ENCODE results near the gene RAF1.

RAF1 gene

DNA sequence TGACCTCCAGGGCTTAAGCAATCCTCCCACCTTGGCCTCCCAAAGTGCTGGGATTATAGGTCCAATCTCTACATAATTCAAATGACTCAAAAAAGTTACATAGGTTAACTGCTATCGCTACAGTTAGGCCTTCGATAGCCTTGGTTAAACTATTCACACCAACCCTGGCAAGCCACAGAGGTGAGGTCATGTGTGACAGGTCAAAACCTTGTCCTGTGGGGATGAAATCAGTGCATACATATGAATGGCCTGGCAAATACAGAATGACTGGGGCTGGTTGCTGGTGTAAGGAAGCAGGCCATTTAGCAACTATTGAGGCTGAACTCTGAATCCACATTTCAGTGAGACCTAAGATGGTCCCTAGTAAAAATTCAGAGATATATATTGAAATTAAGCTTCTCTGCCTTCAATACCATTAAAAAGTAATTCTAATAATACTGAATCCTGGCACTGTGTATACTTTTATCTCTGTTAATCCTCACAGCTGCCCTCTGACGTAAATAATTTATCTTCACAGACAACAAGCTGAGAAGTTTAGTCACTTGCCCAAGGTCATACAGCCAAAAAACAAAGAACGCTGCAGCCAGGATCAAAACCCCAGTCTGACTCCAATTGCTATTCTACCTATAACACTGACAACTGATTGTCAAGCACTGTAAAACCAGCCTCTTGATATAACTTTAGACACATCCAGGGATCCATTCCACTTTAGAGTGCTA lies 71.8 kb downstream of the RAF1 start:
- DNase-seq (ENCODE audit: low read depth in 2 of 2) = no peak

DNA sequence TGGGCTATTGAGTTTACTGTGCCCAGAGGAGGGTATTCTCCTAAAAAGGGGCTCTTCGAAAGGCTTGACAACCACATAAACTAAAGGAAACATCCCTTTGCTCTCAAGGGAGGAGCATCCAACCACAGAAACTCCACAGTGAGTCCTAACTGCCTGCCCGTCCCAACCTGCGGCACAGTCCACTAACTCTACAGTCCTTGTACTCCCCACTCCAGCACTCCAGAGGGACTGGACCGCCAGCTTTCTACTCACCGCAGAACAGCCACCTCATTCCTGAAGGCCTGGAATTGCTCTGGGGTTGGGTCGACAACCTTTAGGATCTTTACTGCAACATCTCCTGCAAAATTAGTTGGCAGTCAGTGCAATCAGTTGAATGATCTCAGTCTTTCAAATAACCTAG lies 72.5 kb downstream of the RAF1 start:
- no peak for DNase-seq (ENCODE audit: low read depth in 2 of 2)

DNA sequence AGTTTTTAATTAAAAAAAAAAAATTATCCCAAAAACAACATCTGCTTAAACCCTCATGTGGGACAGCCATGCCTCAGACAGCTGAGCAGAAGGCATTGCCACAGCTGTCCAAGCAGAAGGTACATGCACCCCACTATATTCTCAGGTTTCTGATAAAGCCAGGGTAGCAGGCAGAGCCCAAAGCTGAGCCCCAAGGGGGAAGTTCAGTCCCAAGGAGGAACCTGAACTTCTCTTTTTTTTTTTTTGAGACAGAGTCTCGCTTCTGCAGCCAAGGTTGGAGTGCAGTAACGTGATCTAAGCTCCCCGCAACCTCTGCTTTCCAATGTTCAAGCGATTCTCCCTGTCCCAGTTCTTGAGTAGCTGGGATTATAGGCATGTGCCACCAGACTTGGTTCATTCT lies 73.8 kb downstream of the RAF1 start:
- DNase-seq (ENCODE audit: low read depth in 2 of 2) = no peak

DNA sequence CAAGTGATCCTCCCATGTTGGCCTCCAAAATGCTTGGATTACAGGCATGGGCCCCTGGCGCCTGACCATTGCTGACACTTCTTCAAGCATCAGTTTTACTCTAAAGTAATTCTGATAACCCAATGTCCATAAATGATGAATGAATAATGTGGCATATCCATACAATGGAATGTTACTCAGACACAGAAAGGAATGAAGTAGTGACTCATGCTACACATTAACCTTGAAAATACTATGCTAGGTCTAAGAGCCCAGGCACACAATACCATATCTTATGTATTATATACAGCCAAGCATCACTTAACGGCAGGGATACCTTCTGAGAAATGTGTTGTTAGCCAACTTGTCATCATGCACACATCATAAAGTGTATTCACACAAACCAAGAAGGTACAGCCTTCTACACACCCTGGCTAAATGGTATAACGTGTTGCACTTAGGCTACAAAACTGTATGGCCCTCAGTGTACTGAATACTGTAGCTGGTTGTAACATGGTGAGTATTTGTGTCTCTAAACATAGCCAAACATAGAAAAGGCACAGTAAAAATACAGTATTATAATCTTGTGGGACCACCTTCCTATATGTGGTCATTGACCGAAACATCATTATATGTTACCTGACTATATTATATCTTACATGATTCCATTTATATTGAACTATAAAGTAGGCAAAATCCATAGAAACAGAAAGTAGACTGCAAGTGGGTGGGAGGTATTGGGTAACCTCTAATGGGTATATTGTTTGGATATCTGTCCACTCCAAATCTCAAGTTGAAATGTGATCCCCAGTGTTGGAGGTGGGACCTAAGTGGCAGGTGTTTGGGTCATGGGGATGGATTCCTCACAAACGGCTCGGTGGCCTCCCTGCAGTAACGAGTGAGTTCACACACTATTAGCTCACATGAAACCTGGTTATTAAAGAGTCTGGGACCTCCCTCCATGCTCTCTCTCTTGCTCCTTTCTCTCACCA lies 75.6 kb downstream of the RAF1 start:
- DNase-seq (ENCODE audit: low read depth in 2 of 2) = peak; percentile 20 to 32

DNA sequence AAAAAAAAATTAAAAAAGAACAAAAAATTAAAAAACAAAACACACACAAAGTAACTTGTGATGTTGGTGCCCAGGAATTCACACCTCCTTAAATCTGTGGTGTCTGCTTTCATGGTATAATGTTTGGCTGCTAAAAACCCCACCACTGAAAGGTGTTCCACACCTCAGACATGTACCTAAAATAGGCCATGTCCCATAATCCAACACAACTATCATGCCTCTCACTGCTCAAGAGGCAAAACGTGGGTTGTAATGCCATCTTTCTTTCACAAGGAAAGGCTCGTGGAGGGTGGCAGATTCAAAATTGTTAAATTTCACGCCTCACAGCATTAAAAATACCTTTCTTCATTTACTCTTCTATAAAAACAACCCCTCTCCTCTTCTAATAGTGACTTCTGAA lies 77.5 kb downstream of the RAF1 start:
- DNase-seq (ENCODE audit: low read depth in 2 of 2) = no peak

DNA sequence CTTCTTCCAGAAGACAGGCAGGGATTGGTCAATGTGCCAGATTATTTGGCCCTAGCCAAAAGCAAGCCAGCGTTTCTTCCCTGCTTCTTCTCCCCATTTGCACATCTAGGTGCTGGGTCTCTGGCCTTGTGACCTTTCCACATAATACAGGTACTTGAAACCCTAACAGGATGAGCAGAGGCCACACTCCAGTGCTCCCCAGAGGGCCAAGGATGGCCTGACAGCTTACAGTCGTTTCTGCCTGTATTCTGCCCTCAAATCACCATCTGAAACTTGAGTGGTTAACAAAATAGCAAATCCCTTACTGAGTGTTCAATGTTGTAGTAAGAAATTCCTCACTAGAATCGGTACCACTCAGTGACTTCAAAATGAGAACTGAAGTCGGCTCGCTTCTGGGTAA lies 77.9 kb downstream of the RAF1 start:
- DNase-seq (ENCODE audit: low read depth in 2 of 2) = no peak

DNA sequence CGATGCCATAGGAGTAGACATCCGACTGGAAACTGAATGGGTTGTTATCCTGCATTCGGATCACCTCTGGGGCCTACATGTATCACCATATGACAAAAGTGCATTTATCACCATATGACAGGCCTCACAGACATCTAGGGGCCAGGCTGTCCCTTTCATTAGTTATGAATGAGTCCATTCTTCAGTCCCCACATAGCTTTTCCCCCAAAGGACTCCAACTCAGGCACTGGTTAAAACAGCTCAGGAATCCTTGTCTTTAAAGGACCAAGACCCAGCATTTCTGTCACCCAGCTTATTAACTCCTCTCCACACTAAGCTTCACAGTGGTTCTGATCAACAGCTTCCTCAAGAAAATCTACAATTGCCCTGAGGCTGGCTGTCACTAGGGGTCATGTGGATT lies 78.7 kb downstream of the RAF1 start:
- no peak for DNase-seq (ENCODE audit: low read depth in 2 of 2)

DNA sequence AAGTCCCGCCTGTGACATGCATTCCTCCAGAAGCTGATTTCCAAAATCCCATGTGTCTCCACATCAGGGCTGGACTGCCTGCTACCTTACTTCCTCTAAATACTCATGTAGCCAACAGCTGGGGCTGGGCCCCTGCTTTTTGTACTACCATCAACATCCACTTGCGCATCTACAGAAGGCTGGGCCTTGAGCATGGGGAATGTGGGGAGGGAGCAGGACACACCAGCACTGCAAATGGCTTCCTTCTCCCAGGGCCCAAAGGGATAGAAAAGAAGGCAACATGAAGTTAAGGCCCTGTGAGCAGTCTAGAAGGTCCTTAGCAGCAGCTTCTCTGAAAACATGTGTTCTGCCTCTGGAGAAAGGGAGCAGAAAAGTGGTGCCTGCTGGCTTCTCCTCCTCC lies 79.8 kb downstream of the RAF1 start:
- DNase-seq (ENCODE audit: low read depth in 2 of 2) = no peak

DNA sequence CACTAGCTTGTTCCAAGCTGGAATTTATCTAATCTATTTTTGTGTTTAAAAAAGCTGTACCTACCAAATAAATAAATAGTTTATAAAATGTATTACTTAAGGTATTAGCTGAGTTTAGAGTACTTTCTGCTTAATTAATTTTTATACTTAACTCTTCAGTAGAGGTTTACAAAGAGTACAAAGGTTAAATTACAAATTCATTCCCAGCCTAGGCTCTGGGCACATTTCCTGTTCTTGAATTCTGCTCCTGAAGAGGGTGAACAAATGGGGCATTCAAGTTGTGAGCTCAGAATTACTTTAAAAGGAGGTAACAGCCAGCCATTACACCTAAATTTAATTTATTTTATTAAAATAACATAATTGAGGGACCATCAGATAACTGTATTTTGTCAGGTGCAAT lies 80.6 kb downstream of the RAF1 start:
- DNase-seq (ENCODE audit: low read depth in 2 of 2) = no peak

DNA sequence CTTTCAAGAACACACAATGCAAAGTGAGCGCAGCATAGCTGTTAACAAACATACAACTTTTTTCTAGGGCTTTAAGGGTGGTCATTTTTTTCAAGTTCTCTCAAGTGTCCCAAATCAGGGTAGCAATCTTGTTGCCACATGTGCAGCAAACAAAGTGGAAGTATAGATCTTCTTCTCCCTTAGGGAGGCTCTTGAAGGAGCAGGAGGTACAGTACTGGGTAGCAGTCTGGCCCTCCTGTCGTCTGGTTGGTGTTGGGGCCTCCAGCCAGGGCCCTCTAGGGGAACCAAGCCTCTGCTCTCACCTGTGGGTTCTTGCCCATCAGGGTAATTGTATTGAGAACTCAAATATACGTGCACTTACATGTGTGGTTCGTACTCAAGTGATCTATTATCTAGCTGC lies 81.2 kb downstream of the RAF1 start:
- no peak for DNase-seq (ENCODE audit: low read depth in 2 of 2)

DNA sequence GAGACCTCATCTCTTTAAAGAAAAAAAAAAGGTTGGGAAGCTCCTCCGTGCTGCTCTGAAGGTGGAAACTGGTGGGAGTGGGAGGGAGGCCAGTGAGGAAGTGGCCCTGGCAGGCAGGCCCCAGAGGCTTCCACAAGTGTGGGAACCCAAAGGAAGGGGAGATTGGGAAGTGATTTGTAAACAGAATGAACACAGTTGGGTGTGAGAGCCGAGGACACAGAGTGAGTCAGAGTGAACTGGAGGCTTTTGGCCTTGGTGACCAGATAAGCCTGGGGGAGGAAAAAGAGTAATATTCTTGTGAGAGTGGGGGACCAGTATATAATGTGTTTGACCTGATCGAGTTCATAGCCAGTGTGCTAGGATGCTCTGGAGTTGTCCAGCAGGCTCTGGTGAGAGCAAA lies 84.0 kb downstream of the RAF1 start:
- DNase-seq (ENCODE audit: low read depth in 2 of 2) = no peak

DNA sequence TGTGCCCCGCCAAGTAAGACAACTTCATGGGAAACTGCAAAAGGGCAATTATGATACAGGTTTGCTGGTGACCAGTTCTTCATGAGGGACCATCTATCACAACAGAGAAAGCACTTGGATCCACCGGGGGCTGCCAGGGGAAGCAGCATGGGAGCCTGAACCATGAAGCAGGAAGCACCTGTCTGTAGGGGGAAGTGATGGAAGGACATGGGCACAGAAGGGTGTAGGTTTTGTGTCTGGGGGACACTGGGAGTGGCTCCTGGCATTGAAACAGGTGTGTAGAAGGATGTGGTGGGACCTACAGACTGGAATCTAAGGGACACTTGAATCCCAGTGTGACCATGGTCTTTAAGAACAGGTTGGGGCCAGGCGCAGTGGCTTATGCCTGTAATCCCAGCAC lies 84.5 kb downstream of the RAF1 start:
- no peak for DNase-seq (ENCODE audit: low read depth in 2 of 2)

DNA sequence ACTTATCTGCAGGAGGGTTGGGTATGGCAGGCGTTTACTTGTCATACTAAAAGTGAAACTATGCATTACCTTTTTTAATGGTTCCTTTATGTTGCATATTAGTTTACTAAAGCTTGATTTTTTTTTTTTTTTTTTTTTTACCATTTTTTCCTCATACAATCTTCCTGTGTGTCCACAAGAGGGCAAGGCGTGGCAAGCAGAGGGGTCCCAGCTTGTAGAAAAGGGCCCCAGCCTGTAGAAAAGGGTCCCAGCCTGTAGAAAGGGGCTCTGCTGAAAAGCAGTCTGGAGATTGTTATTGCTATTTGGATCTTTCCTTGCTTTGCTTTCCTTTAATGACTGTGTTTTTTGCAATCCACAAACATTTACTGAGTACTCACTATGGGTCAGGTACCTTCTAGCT lies 85.2 kb downstream of the RAF1 start:
- DNase-seq (ENCODE audit: low read depth in 2 of 2) = no peak

DNA sequence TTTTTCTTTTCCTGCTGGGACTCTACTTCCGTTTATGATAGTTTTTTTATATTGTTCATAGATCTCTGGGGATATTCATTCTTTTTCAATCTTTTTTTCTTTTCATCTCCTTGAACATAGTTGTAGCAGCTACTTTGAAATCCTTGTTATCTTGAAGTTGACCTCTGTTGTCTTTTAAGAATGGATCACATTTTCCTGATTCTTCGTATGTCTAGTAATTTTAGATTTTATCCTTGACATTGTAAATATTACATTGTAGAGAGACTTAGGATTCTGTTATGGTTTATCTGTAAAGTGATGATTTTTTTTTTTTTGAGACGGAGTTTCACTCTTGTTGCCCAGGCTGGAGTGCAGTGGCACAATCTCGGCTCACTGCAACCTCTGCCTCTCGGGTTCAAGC lies 86.5 kb downstream of the RAF1 start:
- no peak for DNase-seq (ENCODE audit: low read depth in 2 of 2)

DNA sequence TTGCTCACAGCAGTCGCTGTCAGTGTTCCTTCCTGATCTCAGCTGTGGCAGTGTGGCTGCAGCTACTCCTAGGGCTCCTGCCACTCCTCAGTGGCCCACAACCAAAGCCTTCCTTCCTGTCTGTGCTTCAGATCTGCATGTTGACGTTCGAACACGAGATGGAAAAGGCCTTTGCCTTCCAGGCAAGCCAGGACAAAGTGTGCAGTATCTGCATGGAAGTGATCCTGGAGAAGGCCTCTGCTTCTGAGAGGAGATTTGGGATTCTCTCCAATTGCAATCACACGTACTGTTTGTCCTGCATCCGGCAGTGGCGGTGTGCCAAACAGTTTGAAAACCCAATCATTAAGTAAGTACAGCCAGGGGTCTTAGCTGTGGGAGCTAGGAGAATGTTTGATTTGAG lies 89.3 kb downstream of the RAF1 start:
- no peak for DNase-seq (ENCODE audit: low read depth in 2 of 2)

DNA sequence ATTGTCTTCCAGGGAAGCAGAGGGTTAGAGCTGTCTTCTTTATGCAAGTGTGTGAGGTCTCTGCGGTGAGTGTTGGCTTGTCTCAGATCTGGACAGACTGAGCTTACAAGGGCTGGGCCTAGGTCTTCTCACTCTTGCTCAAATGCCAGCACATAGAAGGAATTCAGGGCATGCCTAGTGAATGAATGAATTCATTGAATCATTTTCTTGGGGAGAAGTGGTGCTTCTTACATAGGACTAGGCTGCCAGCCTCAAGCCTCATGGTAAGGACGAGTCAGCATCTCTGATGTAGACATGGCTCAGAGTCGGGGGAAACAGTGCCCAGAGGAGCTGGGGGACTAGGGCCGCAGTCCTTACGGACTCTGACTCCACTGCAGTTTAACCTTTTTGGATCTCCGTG lies 89.8 kb downstream of the RAF1 start:
- DNase-seq (ENCODE audit: low read depth in 2 of 2) = no peak

DNA sequence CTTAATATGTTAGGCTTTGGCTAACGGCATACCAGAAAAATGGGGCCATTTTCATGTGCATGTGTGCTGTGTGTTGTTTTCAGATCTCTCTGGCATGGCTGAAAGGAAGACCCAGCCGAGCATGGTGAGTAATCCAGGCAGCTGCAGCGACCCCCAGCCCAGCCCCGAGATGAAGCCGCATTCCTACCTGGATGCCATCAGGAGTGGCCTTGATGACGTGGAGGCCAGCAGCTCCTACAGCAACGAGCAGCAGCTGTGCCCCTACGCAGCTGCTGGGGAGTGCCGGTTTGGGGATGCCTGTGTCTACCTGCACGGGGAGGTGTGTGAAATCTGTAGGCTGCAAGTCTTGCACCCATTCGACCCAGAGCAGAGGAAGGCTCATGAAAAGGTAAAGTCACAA lies 91.9 kb downstream of the RAF1 start:
- DNase-seq (ENCODE audit: low read depth in 2 of 2) = no peak

DNA sequence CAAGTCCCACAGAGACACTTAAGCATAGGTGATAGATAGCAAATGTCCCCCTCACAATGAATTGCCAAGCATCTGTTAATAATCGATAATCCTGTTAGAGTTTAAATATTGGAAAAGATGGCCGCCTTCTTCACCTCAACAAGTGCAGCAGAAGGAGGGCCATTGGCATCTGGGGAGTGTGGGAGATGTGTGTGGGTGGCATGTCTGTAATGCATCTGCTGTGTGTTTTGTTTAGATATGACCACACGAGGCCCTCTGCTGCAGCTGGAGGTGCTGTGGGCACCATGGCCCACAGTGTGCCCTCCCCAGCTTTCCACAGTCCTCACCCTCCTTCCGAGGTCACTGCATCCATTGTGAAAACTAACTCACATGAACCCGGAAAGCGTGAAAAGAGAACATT lies 94.1 kb downstream of the RAF1 start:
- no peak for DNase-seq (ENCODE audit: low read depth in 2 of 2)

DNA sequence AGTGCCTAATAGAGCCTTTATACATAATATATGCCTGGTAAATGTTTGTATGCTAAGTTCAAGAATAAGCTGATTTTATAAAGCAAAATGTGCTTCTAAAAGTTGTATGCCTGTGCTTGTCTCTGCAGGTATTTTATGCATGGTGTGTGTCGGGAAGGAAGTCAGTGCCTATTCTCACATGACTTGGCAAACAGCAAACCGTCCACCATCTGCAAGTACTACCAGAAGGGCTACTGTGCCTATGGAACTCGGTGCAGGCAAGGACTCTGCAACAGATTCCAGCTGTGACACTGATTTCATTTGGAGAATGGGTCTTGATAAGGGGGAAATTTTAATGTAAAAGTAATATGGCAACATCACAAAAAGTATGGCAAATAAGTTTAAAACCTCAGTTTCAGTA lies 95.2 kb downstream of the RAF1 start:
- no peak for DNase-seq (ENCODE audit: low read depth in 2 of 2)

DNA sequence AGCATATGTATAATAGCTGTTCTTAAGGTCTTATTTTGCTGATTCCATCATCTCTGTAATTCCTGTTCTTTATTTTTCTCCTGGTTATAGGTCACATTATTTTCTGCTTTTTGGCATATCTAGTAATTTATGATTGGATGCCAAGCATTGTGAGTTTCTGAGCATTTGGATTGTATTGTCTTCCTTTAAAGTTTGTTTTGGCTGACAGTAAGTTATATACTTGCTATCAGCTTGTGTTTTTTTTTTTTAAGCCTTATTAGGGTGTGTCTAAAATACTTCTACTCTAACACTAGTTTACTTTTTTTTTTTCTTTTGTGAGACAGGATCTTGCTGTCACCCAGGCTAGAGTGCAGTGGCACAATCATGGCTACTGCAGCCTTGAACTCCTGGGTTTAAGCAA lies 96.9 kb downstream of the RAF1 start:
- no peak for DNase-seq (ENCODE audit: low read depth in 2 of 2)

DNA sequence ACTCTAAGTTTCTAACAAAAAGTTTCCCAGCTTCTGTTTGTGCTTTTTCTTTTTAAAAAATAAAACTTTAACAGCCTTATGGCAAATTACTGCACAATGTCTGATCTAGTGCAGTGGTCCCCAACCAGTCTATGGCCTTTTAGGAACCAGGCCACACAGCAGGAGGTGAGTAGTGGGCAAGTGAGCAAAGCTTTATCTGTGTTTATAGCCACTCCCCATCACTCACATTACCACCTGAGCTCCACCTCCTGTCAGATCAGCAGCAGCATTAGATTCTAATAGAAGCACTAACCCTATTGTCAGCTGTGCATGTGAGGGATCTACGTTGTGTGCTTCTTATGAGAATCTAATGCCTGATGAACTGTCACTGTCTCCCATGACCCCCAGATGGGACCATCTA lies 101.5 kb downstream of the RAF1 start:
- DNase-seq (ENCODE audit: low read depth in 2 of 2) = no peak

DNA sequence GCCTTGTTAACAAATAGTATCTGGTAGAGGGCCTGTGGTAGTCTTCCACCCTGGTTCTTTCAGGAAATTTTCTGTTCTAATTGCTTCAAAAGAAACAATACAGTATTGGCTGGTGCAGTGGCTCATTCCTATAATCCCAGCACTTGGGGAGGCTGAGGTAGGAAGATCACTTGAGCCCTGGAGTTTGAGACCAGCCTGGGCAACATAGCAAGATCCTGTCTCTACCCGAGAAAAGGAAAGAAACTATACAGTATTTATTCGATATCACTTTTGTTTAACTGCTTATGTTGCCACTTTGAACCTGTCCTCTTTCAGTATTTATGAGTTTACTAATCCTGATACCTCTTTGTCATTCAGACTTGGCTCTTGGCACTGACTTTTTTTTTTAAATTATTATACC lies 102.5 kb downstream of the RAF1 start:
- DNase-seq (ENCODE audit: low read depth in 2 of 2) = no peak

DNA sequence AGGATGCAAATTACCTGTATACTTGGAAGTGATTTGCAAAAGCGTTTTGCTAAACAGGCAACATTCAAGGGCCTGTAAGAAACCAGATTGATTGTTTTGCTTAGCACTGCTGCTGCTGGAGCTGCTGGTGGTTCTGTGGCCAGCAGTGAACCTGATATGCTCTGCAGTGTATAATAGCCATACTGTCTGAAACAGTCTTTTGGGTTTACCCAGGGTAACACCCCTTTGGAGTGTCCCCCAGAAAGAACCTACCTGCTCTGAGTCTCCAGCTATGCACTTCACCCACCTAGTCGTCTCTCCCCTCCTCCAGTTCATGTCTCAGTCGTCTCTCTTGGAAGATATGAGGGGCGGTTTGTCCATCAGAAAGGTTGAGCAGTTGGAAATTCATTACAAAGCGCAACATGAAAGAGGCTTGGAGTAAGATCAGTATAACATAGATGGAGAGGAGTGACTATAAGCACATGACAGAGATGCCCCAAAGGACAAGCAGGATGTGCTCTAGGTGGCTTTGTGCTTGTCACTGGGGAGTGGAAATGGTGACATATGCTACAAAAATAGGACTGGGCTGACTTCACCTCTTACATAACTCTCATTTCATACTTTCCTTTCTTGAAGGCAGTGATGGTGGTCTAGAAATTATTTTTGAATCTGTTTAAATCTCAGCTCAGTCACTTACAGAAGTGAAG lies 103.3 kb downstream of the RAF1 start:
- DNase-seq (ENCODE audit: low read depth in 2 of 2) = no peak

Data from fibroblast of skin of left quadriceps (primary cell).